GM18951 (cell line): ENCODE measurements around the gene GABRR3.

ENCODE experiments used
- POLR2A ChIP-seq: IDR thresholded peaks from 4 replicates; pipeline ENCODE4 v1.6.1; 2011; ENCODE audit warnings: mild to moderate bottlenecking; ENCODE audit not compliant: insufficient read length, insufficient read depth; ENCODE audit errors: extremely low read depth
- in situ Hi-C: fragments of 300-500 bp; cut with MboI; formaldehyde crosslinking; loops from one replicate; pipeline ENCODE4 v1.12.0; 2022; ENCODE audit warnings: low sequenced_read_pairs, mixed read lengths, inconsistent platforms; ENCODE audit not compliant: unreplicated experiment

Gene GABRR3

GRCh38 chr3:98034486-98034885 is 629 bp downstream of the GABRR3 start:
- in situ Hi-C loops = loop anchor here (10.0 to 25.0 kb wide), 3 partner anchors 300 to 778 kb away; partner anchors contain the start of gene CPOX

GRCh38 chr3:98034036-98034435 is 1.1 kb downstream of the GABRR3 start:
- in situ Hi-C loops = loop anchor here (10.0 to 25.0 kb wide), 3 partner anchors 301 to 778 kb away; partner anchors contain the start of gene CPOX
- TF ChIP-seq POLR2A = no peak

More at GRCh38 chr3:98034486-98034885, 629 bp downstream of the GABRR3 start:
- TF ChIP-seq POLR2A = no peak

- in situ Hi-C loops = loop anchor here (10.0 to 25.0 kb wide), 3 partner anchors 302 to 779 kb away; partner anchors contain the start of gene CPOX
- TF ChIP-seq POLR2A = no peak
These were observed 2.2 kb downstream of the GABRR3 start for GRCh38 chr3:98032904-98033303.

- in situ Hi-C loops = loop anchor here (10.0 to 25.0 kb wide), 3 partner anchors 303 to 780 kb away; partner anchors contain the start of gene CPOX
- TF ChIP-seq POLR2A = no peak
These were observed 2.9 kb downstream of the GABRR3 start for GRCh38 chr3:98032265-98032664.

GRCh38 chr3:98029083-98029482 is 6.0 kb downstream of the GABRR3 start:
- TF ChIP-seq POLR2A = no peak
- in situ Hi-C loops = loop anchor here (25.0 kb wide), 2 partner anchors 558 to 783 kb away; partner anchors contain the start of gene CPOX

- in situ Hi-C loops = loop anchor here (25.0 kb wide), 2 partner anchors 560 to 785 kb away; partner anchors contain the start of gene CPOX
- no peak for TF ChIP-seq POLR2A
These were observed 8.0 kb downstream of the GABRR3 start for GRCh38 chr3:98027085-98027446.

GRCh38 chr3:98026425-98027084 is 8.6 kb downstream of the GABRR3 start:
- in situ Hi-C loops = loop anchor here (25.0 kb wide), 2 partner anchors 561 to 786 kb away; partner anchors contain the start of gene CPOX
- no peak for TF ChIP-seq POLR2A

- no peak for TF ChIP-seq POLR2A
- in situ Hi-C loops = loop anchor here (25.0 kb wide), 2 partner anchors 562 to 787 kb away; partner anchors contain the start of gene CPOX
These were observed 9.6 kb downstream of the GABRR3 start for GRCh38 chr3:98025392-98025945.

- no peak for TF ChIP-seq POLR2A
- in situ Hi-C loops = no loop called here
These were observed 11.9 kb downstream of the GABRR3 start for GRCh38 chr3:98022978-98023820.

- no peak for TF ChIP-seq POLR2A
- in situ Hi-C loops = no loop called here
These were observed 13.1 kb downstream of the GABRR3 start for GRCh38 chr3:98021830-98022560.

- in situ Hi-C loops = no loop called here
- TF ChIP-seq POLR2A = no peak
These were observed 14.7 kb downstream of the GABRR3 start for GRCh38 chr3:98020412-98020811.

- in situ Hi-C loops = loop anchor here (5.0 kb wide), 1 partner anchor 226 kb away; no protein-coding TSS in a partner anchor
- TF ChIP-seq POLR2A = no peak
These were observed 16.8 kb downstream of the GABRR3 start for GRCh38 chr3:98018301-98018700.
